ENCODE measurements around the gene ITGA11.

DNA sequence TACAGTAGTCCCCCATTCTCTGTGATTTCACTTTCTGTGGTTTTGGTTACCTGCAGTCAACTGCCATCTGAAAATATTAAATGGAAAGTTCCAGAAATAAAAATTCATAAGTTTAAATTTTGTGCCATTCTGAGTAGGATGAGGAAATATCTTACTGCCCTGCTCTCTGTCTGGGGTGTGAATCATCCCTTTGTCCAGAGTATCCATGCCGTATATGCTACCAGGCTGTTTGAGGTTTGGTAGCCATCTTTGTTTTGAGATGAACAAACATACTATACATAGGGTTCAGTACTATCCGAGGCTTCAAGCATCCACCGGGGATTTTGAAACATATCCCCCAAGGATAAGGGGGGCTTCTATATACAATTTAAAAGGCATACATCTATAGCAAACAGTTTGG, 170.7 kb downstream of the ITGA11 start:
- TF ChIP-seq, protein P1, sequence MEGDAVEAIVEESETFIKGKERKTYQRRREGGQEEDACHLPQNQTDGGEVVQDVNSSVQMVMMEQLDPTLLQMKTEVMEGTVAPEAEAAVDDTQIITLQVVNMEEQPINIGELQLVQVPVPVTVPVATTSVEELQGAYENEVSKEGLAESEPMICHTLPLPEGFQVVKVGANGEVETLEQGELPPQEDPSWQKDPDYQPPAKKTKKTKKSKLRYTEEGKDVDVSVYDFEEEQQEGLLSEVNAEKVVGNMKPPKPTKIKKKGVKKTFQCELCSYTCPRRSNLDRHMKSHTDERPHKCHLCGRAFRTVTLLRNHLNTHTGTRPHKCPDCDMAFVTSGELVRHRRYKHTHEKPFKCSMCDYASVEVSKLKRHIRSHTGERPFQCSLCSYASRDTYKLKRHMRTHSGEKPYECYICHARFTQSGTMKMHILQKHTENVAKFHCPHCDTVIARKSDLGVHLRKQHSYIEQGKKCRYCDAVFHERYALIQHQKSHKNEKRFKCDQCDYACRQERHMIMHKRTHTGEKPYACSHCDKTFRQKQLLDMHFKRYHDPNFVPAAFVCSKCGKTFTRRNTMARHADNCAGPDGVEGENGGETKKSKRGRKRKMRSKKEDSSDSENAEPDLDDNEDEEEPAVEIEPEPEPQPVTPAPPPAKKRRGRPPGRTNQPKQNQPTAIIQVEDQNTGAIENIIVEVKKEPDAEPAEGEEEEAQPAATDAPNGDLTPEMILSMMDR (conservative IDR thresholded peaks at IDR 0.05): no peak
- no peak for TF ChIP-seq EZH2 (IDR thresholded peaks at IDR 0.05; ENCODE audit: low read depth)

Data from PC-9 (cell line).